ENCODE data around the gene PARP15. TPM values are rescaled to one million over a fixed set of nuclear protein-coding genes. Genes with fewer than 3 reads are reported as not detected.

The PARP15 gene
- total RNA-seq, 1 donor from 2014 or later: 0.27 TPM

DNA sequence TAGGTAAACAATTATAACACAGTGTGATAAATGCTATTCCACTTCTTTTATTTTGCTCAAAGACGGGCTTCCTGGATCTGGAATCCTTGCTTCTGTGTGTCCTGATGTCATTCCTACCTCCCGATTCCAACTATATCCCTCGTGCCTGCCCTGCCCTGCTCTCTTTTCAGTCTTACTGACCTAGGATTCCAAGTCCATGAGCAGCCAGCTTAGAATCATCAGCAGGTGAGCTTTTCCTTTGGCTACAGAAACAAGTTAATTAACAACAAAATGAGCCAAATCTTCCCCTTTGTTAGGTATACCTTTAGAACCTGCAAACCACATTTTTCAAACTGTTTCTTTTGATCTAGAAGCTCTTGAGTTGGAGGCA, 40.8 kb upstream of the PARP15 start:
- DNase-seq (ENCODE audit: low spot score in 2 of 2, unreplicated experiment in 2 of 2): no peak
- H3K27ac Mint-ChIP-seq: no peak overlapping the region
- H3K4me1 Mint-ChIP-seq: no peaks in the 10 kb centered on the region
- TF ChIP-seq, protein P1, sequence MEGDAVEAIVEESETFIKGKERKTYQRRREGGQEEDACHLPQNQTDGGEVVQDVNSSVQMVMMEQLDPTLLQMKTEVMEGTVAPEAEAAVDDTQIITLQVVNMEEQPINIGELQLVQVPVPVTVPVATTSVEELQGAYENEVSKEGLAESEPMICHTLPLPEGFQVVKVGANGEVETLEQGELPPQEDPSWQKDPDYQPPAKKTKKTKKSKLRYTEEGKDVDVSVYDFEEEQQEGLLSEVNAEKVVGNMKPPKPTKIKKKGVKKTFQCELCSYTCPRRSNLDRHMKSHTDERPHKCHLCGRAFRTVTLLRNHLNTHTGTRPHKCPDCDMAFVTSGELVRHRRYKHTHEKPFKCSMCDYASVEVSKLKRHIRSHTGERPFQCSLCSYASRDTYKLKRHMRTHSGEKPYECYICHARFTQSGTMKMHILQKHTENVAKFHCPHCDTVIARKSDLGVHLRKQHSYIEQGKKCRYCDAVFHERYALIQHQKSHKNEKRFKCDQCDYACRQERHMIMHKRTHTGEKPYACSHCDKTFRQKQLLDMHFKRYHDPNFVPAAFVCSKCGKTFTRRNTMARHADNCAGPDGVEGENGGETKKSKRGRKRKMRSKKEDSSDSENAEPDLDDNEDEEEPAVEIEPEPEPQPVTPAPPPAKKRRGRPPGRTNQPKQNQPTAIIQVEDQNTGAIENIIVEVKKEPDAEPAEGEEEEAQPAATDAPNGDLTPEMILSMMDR (IDR thresholded peaks at IDR 0.05; ENCODE audit: unreplicated experiment): no peak
- no peaks in the 10 kb centered on the region for H3K9me3 Mint-ChIP-seq
- no peaks in the 10 kb centered on the region for H3K27me3 Mint-ChIP-seq (ENCODE audit: low read depth)
- peaks cover 49% of the 10 kb centered on the region for H3K36me3 Mint-ChIP-seq
- no peak overlapping the region for H3K4me3 Mint-ChIP-seq

DNA sequence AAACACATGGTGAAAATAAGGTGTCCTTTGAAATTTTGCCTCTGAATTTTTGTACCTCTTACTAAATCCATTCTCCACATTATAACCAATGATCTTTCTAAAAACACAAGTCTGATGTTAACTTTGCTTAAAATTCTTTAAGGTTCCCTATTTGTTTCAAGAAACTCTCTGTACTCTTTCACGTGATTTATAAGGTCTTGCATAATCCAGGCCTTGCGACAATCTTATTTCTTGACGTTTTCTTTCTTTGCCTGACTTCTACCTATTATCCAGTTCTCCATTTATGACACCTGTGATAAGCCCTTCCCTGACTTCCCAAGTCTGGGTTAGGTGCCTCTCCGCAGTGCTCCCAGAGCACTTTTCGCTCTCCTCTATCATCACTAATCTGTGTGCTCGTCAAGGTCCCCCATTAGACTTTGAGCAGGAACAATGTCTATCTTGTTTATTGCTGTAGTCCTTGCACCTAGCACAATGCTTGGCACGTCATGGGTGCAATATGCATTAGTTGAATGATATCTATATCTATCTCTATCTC, 38.4 kb upstream of the PARP15 start:
- no peaks in the 10 kb centered on the region for H3K9me3 Mint-ChIP-seq
- TF ChIP-seq, protein P1 (IDR thresholded peaks at IDR 0.05; ENCODE audit: unreplicated experiment): no peak

DNA sequence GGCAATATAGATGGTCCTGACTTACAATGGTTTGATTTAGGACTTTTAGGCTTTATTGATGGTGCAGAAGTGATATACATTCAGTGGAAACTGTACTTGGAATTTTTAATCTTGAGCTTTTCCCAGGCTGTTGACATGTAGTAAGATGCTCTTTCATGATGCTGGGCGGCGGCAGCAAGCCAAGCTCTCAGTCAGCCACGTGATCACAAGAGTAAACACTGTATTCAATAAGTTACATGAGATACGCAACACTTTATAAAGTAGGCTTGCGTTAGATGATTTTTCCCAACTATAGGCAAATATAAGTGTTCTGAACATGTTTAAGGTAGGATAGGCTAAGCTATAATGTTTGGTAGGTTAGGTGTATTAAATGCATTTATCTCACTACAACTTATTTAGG, 31.3 kb upstream of the PARP15 start:
- TF ChIP-seq, protein P1 (IDR thresholded peaks at IDR 0.05; ENCODE audit: unreplicated experiment): no peak
- peaks cover 50% of the 10 kb centered on the region for H3K36me3 Mint-ChIP-seq
- no peak for DNase-seq (ENCODE audit: low spot score in 2 of 2, unreplicated experiment in 2 of 2)
- no peak overlapping the region for H3K27ac Mint-ChIP-seq
- H3K4me3 Mint-ChIP-seq: no peak overlapping the region
- no peaks in the 10 kb centered on the region for H3K9me3 Mint-ChIP-seq
- H3K27me3 Mint-ChIP-seq (ENCODE audit: low read depth): no peaks in the 10 kb centered on the region
- no peaks in the 10 kb centered on the region for H3K4me1 Mint-ChIP-seq

More for the DNA sequence above, 38.4 kb upstream of the PARP15 start:
- Mint-ChIP-seq H3K27ac (no peak overlapping the region), H3K36me3 (peaks cover 40% of the 10 kb centered on the region), H3K27me3 (ENCODE audit: low read depth) (no peaks in the 10 kb centered on the region), H3K4me3 (no peak overlapping the region), H3K4me1 (no peaks in the 10 kb centered on the region)
- no peak for DNase-seq (ENCODE audit: low spot score in 2 of 2, unreplicated experiment in 2 of 2)

DNA sequence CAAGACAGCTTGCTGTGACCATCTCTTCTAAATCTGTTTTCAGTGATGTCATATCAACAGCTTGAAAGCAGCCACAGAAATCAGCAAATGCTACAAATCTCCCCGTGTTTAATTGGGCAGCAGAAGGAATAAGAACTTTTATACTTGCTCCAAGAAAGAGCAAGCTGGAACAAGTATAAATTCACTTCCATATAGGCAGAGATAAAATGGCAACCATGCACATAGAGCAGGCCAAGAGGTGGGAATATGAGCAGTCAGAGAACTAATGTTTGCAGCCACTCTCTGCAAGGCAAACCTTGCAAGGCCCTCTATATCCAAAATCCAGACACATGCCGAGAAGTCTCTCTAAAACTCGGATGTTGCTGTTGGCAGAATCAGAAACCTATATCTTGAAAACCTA, 29.4 kb upstream of the PARP15 start:
- Mint-ChIP-seq H3K27ac (no peak overlapping the region), H3K27me3 (ENCODE audit: low read depth) (no peaks in the 10 kb centered on the region)

DNA sequence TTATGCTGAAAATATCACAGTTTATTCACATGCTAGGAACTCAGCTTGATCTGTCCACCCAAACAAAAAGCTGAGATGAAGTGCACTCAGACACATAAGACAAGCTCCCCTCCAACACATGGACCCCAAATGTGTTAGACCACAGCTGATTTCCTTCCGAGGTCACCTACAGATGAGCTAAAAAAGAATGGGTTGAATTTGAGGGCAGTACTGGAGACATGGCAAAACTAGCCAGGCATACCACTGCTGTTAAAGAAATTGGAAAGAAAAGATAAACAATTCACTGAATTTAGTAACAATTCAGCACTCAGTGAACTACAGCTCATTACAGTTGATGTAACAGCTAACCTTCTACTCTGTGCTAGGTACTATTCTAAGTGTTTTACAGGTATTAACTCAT, 28.8 kb upstream of the PARP15 start:
- TF ChIP-seq, protein P1 (IDR thresholded peaks at IDR 0.05; ENCODE audit: unreplicated experiment): no peak
- Mint-ChIP-seq H3K9me3 (no peaks in the 10 kb centered on the region), H3K36me3 (peaks cover 59% of the 10 kb centered on the region), H3K27me3 (ENCODE audit: low read depth) (no peaks in the 10 kb centered on the region), H3K4me3 (no peak overlapping the region), H3K4me1 (no peaks in the 10 kb centered on the region), H3K27ac (no peak overlapping the region)
- DNase-seq (ENCODE audit: low spot score in 2 of 2, unreplicated experiment in 2 of 2): no peak

More for the DNA sequence above, 29.4 kb upstream of the PARP15 start:
- peaks cover 56% of the 10 kb centered on the region for H3K36me3 Mint-ChIP-seq
- no peak overlapping the region for H3K4me3 Mint-ChIP-seq
- H3K4me1 Mint-ChIP-seq: no peaks in the 10 kb centered on the region
- no peaks in the 10 kb centered on the region for H3K9me3 Mint-ChIP-seq
- TF ChIP-seq, protein P1 (IDR thresholded peaks at IDR 0.05; ENCODE audit: unreplicated experiment): no peak
- DNase-seq (ENCODE audit: low spot score in 2 of 2, unreplicated experiment in 2 of 2): no peak

DNA sequence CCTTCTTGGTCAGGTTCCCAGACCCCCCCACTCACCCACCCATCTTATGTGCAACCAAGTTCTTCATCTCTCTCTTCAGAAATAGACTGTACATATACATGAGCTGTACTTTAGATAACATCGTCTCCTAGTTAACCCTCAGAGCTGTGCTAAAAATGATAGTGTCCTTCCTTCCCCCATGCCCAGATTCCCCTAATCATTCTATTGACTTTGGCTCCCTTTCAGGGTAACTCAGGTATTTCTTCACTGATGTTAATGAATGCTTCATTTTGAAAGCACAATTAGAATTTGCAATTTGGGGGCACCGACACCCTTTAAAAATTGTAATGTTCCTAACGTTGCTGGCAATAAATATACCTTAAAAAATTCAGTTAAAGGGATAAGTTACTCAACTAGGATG, 24.3 kb upstream of the PARP15 start:
- Mint-ChIP-seq H3K4me3 (no peak overlapping the region), H3K27ac (no peak overlapping the region), H3K27me3 (ENCODE audit: low read depth) (no peaks in the 10 kb centered on the region), H3K36me3 (peaks cover 50% of the 10 kb centered on the region), H3K9me3 (no peaks in the 10 kb centered on the region), H3K4me1 (no peaks in the 10 kb centered on the region)
- TF ChIP-seq, protein P1 (IDR thresholded peaks at IDR 0.05; ENCODE audit: unreplicated experiment): no peak
- DNase-seq (ENCODE audit: low spot score in 2 of 2, unreplicated experiment in 2 of 2): no peak
